Epithelial cell of proximal tubule (primary cell): ENCODE data around the gene RIMS4. TPM values are rescaled to one million over a fixed set of nuclear protein-coding genes. Genes with fewer than 3 reads are reported as not detected.

Experiments used
- DNase-seq: peaks from one replicate; pipeline ENCODE4 v3.0.0-alpha.2; 2011; ENCODE audit warnings: low read depth
- H3K4me3 ChIP-seq: 2 replicates; pipeline ENCODE4 v1.5.1; 2011; ENCODE audit warnings: low read depth, mild to moderate bottlenecking, low read length
- CTCF ChIP-seq: conservative IDR thresholded peaks from 2 replicates; pipeline ENCODE4 v1.5.1; 2012; ENCODE audit warnings: low read depth, mild to moderate bottlenecking, low read length
- total RNA-seq: library from RNA; depleted of rRNA; stranded (reverse); fragments of >200 nt; gene quantifications from 2 replicates; pipeline ENCODE4 v1.2.3, GENCODE V29; 2015

Gene RIMS4
- total RNA-seq, 1 donor from 2014 or later = not detected

GRCh38 chr20:44850272-44850671, 39.9 kb upstream of the RIMS4 start:
- no peak for TF ChIP-seq CTCF
- DNase-seq = no peak
- no peak overlapping the region for H3K4me3 ChIP-seq

GRCh38 chr20:44849703-44850102, 39.4 kb upstream of the RIMS4 start:
- TF ChIP-seq CTCF = peak; percentile 11
- H3K4me3 ChIP-seq = no peak overlapping the region
- DNase-seq = no peak

DNA sequence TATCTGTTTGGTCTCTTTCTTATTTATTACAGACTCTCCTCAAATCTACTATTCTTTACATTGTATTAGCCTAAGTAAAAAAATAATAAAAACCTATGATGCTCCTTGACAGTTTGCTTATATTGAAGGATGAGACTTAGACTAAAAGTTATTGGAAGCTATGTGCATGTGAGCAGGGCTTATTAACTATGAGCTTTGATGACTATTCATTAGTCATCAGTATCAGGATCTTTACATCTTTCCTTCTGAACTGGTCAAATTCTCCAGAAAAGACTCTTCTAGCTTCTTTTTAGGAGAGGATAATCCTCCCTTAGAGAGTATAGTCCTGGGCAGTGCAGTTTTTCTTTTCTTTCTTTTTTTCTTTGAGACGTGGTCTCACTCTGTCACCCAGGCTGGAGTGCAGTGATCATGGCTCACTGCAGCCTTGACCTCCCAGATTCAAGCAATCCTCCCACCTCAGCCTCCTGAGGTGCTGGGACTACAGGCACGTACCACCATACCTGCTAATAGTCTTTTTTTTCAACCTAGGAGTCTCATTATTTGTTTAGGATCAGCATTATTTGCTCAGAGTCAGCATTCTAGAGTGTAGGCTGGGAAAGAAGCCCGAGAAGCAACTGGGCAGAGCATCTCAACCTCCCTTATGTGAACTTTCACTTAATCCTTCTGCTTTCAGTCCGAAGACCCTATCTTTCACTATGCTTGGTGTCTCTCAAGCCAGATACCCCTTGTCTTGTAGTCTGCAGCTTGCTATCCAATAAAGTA, 38.1 kb upstream of the RIMS4 start:
- no peak for DNase-seq
- no peak for TF ChIP-seq CTCF
- no peak overlapping the region for H3K4me3 ChIP-seq

DNA sequence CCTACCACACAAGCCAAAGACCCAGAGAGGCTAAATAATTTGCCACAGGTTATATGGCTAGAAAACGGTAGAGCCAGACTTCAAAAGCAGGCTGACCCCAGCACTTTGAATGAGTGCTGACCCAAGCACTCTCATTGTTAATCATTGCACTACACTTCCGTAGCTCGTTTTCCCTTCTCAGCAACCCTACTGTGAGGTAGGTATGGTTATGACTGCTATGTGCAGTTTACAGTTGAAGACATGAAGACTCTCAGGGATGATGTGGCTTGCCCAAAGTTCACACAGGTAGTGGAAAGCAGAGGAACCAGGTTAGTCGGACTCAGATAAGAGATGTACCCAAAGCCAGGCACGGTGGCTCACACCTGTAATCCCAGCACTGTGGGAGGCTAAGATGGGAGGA, 33.5 kb upstream of the RIMS4 start:
- TF ChIP-seq CTCF = no peak
- no peak overlapping the region for H3K4me3 ChIP-seq
- DNase-seq = no peak

DNA sequence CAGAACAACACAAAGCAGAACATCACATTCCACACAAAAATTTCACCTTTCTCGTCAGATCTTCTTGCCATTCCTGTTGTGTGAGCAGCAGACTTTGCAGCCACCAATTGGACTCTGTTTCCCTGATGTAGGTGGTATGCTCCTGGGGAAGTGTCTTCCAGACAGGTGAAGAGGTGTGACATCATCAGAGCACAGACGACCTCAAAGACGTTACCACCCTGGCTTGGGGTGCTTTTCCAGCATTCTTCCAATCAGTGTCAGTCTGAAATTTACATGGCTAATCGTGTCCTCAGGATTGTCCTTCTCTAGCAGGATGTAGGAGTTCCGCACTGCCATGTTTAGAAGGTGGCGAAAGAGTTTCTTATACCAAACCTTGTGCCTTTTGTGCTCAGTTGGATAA, 31.6 kb upstream of the RIMS4 start:
- no peak for TF ChIP-seq CTCF
- no peak overlapping the region for H3K4me3 ChIP-seq
- no peak for DNase-seq

DNA sequence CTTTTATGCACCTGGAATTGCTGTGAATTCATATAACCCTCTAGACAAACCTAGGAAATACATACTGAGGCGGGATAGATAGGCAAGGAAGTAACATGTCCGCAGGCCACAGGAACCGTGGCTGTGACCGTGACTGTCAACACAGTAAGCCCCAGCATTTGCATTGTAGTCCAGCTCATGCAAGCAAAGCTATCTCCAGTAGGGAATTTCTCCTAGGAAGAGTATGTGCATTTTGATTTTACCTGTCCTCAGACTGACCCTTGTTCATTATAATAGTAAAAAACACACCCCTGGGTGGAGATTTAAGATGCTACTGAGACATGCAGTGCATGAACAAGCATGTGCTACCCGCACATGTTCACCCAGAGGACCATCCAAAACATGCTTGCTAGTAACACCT, 30.5 kb upstream of the RIMS4 start:
- DNase-seq = no peak
- no peak for TF ChIP-seq CTCF
- no peak overlapping the region for H3K4me3 ChIP-seq

GRCh38 chr20:44839481-44839880, 29.1 kb upstream of the RIMS4 start:
- H3K4me3 ChIP-seq = no peak overlapping the region
- no peak for TF ChIP-seq CTCF
- no peak for DNase-seq
